ENCODE results near the gene ZNF749. TPM values are rescaled to one million over a fixed set of nuclear protein-coding genes. Genes with fewer than 3 reads are reported as not detected.

ZNF749 gene
- total RNA-seq, 2 experiments from 2014 or later = 5.7 to 6.2 TPM

DNA sequence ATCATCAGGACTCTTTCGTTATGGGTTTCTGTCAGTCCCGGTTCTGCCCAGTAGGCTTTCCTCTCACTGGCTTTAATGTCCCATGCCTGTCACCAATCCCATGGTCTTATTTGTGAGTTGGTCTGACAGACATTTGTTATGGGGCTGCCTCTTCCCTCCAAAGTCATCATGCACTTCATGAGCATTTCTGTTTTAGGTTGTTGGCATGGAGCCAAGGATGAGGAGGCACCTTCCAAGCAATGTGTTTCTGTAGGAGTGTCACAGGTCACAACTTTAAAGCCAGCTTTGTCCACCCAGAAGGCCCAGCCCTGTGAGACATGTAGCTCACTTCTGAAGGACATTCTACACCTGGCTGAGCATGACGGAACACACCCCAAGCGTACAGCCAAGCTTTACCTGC lies 15.7 kb upstream of the ZNF749 start:
- ChIA-PET POLR2A (no interaction called here), CTCF (no interaction called here)
- TF ChIP-seq, protein P1, sequence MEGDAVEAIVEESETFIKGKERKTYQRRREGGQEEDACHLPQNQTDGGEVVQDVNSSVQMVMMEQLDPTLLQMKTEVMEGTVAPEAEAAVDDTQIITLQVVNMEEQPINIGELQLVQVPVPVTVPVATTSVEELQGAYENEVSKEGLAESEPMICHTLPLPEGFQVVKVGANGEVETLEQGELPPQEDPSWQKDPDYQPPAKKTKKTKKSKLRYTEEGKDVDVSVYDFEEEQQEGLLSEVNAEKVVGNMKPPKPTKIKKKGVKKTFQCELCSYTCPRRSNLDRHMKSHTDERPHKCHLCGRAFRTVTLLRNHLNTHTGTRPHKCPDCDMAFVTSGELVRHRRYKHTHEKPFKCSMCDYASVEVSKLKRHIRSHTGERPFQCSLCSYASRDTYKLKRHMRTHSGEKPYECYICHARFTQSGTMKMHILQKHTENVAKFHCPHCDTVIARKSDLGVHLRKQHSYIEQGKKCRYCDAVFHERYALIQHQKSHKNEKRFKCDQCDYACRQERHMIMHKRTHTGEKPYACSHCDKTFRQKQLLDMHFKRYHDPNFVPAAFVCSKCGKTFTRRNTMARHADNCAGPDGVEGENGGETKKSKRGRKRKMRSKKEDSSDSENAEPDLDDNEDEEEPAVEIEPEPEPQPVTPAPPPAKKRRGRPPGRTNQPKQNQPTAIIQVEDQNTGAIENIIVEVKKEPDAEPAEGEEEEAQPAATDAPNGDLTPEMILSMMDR (IDR thresholded peaks at IDR 0.05) = no peak
- Histone ChIP-seq H3K4me3 (ENCODE audit: low read length) (no peak overlapping the region), H3K27ac (ENCODE audit: low read depth in 1 of 2, low read length in 2 of 2) (no peak overlapping the region), H3K4me1 (ENCODE audit: insufficient read depth, low read length) (no peaks in the 10 kb centered on the region), H3K27me3 (ENCODE audit: control insufficient read depth in 1 of 2, insufficient read depth in 2 of 2, low read length in 2 of 2) (no peaks in the 10 kb centered on the region), H3K36me3 (ENCODE audit: insufficient read depth, low read length) (peaks cover 56% of the 10 kb centered on the region), H3K9me3 (ENCODE audit: control insufficient read depth in 1 of 2, insufficient read depth in 1 of 2, low read length in 2 of 2) (peaks cover 46 to 73% of the 10 kb centered on the region in 2 experiments)
- intact Hi-C loops (cut with DNase I, micrococcal nuclease) = no loop called here
- H3K27ac Mint-ChIP-seq = no peak overlapping the region
- H3K4me3 Mint-ChIP-seq = no peak overlapping the region
- DNase-seq = no peak
- peaks cover 11% of the 10 kb centered on the region for H3K4me1 Mint-ChIP-seq (ENCODE audit: low read depth)
- ATAC-seq (ENCODE audit: poor library complexity) = no peak
- H3K9me3 Mint-ChIP-seq = peaks cover 22% of the 10 kb centered on the region
- H3K36me3 Mint-ChIP-seq (ENCODE audit: low read depth) = peaks cover 82% of the 10 kb centered on the region
- no peaks in the 10 kb centered on the region for H3K27me3 Mint-ChIP-seq

DNA sequence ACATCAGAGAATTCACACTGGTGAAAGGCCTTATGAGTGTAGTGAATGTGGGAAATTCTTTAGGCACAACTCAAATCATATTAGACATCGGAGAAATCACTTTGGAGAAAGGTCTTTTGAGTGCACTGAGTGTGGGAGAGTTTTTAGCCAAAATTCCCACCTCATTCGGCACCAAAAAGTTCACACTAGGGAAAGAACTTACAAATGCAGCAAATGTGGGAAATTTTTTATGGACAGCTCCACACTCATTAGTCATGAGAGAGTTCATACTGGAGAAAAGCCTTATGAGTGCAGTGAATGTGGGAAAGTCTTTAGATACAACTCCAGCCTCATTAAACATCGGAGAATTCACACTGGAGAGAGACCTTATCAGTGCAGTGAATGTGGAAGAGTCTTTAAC lies 14.1 kb upstream of the ZNF749 start:
- peaks cover 56 to 79% of the 10 kb centered on the region in 2 experiments for H3K9me3 ChIP-seq (ENCODE audit: control insufficient read depth in 1 of 2, insufficient read depth in 1 of 2, low read length in 2 of 2)
- CTCF ChIA-PET = no interaction called here
- peaks cover 1% of the 10 kb centered on the region for H3K4me1 Mint-ChIP-seq (ENCODE audit: low read depth)
- peaks cover 71% of the 10 kb centered on the region for H3K36me3 Mint-ChIP-seq (ENCODE audit: low read depth)
- intact Hi-C loops (cut with DNase I, micrococcal nuclease) = no loop called here
- peaks cover 12% of the 10 kb centered on the region for H3K9me3 Mint-ChIP-seq
- H3K27ac ChIP-seq (ENCODE audit: low read depth in 1 of 2, low read length in 2 of 2) = no peak overlapping the region
- no peak overlapping the region for H3K27ac Mint-ChIP-seq
- POLR2A ChIA-PET = no interaction called here
- H3K36me3 ChIP-seq (ENCODE audit: insufficient read depth, low read length) = peaks cover 44% of the 10 kb centered on the region
- DNase-seq (no peak), ATAC-seq (ENCODE audit: poor library complexity) (no peak)
- H3K27me3 Mint-ChIP-seq = no peaks in the 10 kb centered on the region
- TF ChIP-seq, protein P1 (IDR thresholded peaks at IDR 0.05) = no peak
- no peak overlapping the region for H3K4me3 ChIP-seq (ENCODE audit: low read length)
- H3K27me3 ChIP-seq (ENCODE audit: control insufficient read depth in 1 of 2, insufficient read depth in 2 of 2, low read length in 2 of 2) = no peaks in the 10 kb centered on the region
- H3K4me1 ChIP-seq (ENCODE audit: insufficient read depth, low read length) = no peaks in the 10 kb centered on the region
- no peak overlapping the region for H3K4me3 Mint-ChIP-seq

DNA sequence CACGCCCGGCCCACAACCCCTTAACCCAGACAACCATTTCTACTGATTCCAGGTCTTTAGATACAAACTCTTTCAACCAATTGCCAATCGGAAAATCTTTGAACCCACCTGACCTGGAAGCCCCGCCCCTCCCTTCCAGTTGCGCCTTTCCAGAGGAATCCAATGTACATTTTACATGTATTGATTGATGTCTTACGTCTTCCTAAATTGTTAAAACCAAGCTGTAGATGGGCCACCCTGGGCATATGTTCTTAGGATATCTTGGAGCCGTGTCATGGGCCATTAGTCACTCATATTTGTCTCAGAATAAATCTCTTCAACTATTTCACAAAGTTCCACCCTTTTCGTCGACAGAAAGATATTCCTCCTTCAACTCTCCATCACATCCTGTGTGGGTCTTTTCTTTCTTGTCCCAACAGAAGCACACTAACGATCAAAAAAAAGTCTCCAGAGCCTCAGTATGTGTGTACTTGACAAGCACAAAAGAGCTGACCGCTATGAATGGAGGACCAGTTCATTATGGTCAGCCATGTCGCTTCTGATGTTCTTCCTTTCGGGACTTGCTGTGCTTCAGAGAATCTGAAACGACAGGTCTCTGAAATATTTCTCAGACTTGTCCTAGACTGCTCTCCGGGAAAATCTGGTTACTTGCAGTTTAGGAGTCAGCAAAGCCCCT lies 601 bp upstream of the ZNF749 start:
- CTCF ChIA-PET = interaction anchor here (1.5 kb wide), 1 partner anchor 43 kb away, joined by 4 read pairs; the partner anchor contains the start of gene ZNF772

More for the DNA sequence above, 601 bp upstream of the ZNF749 start:
- DNase-seq = peak in 1 of 14 experiments; percentile 15
- Mint-ChIP-seq H3K27ac (peak overlapping the region; percentile 70), H3K4me3 (peak overlapping the region; percentile 97), H3K4me1 (ENCODE audit: low read depth) (peaks cover 26% of the 10 kb centered on the region), H3K9me3 (peaks cover 12% of the 10 kb centered on the region), H3K36me3 (ENCODE audit: low read depth) (peaks cover 46% of the 10 kb centered on the region), H3K27me3 (no peaks in the 10 kb centered on the region)
- POLR2A ChIA-PET = interaction anchor here (0.6 to 1.2 kb wide), 2 partner anchors 418 to 749 kb away, joined by 3 to 5 read pairs; partner anchors contain the start of gene ZNF274
- TF ChIP-seq, protein P1 (IDR thresholded peaks at IDR 0.05) = no peak
- intact Hi-C loops (cut with DNase I, micrococcal nuclease) = loop anchor here (1.0 to 10.0 kb wide), 10 partner anchors 23 to 840 kb away; partner anchors contain the start of genes ZNF17 (in 2 of the 2), ZNF548 (in 2 of the 2), ZNF772 (in 2 of the 2) and TRAPPC2B (in 1 of the 2)
- H3K27ac ChIP-seq (ENCODE audit: low read depth in 1 of 2, low read length in 2 of 2) = no peak overlapping the region
- peaks cover 21% of the 10 kb centered on the region for H3K4me1 ChIP-seq (ENCODE audit: insufficient read depth, low read length)
- H3K4me3 ChIP-seq (ENCODE audit: low read length) = peak overlapping the region; percentile 79
- no peaks in the 10 kb centered on the region for H3K27me3 ChIP-seq (ENCODE audit: control insufficient read depth in 1 of 2, insufficient read depth in 2 of 2, low read length in 2 of 2)
- H3K36me3 ChIP-seq (ENCODE audit: insufficient read depth, low read length) = peaks cover 16% of the 10 kb centered on the region
- peaks cover 4 to 14% of the 10 kb centered on the region in 2 experiments for H3K9me3 ChIP-seq (ENCODE audit: control insufficient read depth in 1 of 2, insufficient read depth in 1 of 2, low read length in 2 of 2)
- peak; percentile 6 for ATAC-seq (ENCODE audit: poor library complexity)
